HG03457 (cell line): ENCODE results near the gene ASB13.

Experiments used
- ATAC-seq: cut with Tn5 transposase; IDR thresholded peaks from one replicate; pipeline ENCODE4 v1.9.1; 2021; ENCODE audit warnings: moderate number of reproducible peaks; ENCODE audit not compliant: unreplicated experiment

Gene ASB13

DNA sequence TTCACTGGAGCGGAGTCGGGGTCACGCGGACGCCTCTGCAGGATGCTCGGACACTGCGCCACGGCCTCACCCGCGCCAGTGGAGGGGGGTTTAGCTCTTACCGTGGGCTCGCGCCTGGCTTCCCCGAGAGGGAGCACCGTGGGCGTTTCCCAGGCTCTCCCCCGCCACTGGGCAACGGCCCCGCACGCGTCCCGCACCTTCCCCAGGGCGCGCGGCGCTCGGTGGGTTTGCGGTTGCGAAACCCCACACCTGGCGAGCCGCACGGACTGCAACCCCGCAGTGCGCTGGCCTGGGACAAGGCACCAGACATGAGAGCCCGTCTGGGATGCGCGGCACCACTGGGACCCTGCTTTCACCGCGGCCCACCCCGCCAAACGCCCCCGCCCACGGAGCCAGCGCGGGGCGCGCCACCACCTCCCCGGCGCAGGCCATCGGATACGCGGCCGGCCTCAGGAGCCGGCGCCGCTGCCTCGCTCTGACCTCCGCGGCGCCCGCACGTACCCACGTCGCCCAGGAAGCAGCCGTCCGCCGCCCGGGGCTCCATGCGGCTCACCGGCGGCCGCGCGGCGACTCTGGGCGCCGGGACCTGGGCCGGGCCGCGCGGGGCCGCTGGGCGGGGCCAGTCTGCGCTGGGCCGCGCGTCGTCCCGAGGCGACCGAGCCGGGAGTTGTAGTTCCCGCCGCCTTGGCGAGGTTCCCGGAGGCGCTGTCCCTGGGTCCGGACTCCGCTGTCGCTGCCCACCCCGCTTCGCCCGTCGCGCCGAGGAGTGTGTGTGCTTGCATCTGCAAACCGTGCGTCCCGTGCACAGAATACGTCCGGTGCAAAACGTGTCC is at the start of gene ASB13:
Gene ASB13, minus strand, starts transcription at position 588 of the 833 bp plus-strand sequence. Its CDS starts 44 bp downstream, at position 544.
- ATAC-seq = peak; percentile 42

- ATAC-seq = no peak
Observed at GRCh38 chr10:5711642-5712041, 45.2 kb upstream of the ASB13 start.

GRCh38 chr10:5710859-5711258 is 44.5 kb upstream of the ASB13 start:
- no peak for ATAC-seq

DNA sequence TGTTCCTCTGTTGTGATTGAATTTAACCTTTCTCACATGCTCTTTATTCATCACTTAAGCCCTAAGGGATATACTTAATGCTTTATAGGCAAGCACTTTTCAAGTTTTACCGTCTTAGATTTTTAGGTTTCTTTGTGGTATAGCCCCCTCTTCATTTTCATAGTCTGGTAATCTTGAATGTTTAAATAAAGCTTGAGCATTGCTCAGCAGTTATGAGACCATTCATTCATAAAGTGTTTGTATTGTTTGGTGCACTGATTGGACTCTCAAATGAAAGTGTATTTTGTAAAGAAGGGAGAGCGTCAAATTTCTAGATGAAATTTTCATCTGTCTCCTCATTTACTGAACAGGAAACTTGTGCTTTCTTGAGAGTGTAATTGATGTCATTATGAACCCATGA is 43.5 kb upstream of the ASB13 start:
- ATAC-seq = no peak

DNA sequence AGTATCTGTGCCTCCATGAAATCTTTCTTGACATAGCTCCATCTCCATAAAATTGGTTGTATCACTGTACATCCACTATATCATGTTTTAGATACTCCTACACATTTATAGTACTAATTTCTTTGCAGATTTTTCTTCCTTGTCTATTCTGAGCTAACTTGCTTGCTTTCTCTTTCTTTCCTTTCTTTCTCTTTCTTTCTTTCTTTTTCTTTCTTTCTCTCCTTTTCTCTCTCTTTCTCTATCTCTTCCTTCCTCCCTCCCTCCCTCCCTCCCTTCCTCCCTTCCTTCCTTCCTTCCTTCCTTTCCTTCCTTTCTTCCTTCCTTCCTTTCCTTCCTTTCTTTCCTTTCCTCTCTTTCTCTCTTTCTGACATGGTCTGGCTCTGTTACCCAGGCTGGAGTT is 42.0 kb upstream of the ASB13 start:
- no peak for ATAC-seq

- no peak for ATAC-seq
Observed at GRCh38 chr10:5698062-5698461, 31.7 kb upstream of the ASB13 start.

- no peak for ATAC-seq
Observed at GRCh38 chr10:5697342-5697741, 30.9 kb upstream of the ASB13 start.

- ATAC-seq = no peak
Observed at GRCh38 chr10:5694573-5694972, 28.2 kb upstream of the ASB13 start.

DNA sequence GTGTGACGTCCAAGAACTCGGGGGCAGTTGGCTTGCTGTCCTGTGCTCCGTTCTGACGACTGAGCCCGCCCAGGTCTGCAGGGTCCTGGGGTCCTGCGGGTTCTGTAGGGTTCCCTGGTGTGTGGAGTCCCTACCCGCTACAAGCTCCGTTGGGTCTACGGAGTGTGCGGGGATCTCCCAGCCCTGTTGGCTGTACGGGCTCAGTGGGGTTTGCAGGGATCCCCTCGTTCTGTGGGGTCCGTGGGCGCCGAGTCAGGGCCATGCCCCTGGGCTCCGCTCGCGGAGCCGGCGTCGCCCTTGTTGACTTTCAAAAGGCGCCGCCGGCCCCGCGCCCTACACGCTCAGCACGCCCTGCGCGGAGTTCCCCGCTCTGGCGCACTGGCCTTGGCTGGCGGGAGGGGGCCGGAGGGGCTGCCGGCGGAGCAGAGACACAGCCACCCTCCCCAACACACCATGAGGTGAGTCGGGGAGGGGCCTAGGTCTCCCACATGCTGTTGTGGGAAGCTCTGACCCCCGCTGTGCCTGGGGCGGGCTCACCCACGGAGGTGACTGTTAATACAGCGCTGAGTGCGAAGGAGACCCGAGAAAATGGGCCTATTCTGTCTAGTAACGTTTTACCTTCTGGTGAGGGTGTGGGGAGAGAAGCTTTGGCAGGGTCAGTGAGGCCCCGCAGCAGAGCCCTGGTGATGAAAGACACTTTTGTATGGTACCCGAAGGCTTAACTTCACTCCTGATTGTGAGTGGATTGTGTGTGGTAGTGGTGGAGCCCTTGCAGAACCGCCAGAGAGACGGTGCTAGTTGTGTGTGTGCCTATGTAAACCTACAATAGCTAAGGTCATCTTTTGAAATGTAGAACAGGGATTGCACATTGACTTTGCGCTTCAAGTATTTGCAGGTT is 26.3 kb upstream of the ASB13 start:
- peak; percentile 66 for ATAC-seq

GRCh38 chr10:5691786-5692185 is 25.4 kb upstream of the ASB13 start:
- no peak for ATAC-seq

DNA sequence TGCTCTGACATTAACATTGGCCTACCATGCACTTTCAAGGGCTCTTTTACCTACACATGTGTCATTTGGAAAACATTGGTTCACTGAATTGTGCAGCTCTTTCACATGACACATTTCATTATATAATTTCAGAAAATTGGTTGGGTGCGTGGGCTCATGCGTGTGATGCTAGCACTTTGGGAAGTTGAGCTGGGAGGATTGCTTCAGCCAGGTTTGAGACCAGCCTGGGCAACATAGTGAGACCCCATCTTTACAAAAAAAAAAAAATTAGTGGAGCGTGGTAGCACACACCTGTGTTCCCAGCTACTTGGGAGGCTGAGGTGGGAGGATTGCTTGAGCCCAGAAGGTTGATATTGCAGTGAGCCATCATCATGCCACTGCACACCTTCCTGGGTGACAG is 22.2 kb upstream of the ASB13 start:
- no peak for ATAC-seq

DNA sequence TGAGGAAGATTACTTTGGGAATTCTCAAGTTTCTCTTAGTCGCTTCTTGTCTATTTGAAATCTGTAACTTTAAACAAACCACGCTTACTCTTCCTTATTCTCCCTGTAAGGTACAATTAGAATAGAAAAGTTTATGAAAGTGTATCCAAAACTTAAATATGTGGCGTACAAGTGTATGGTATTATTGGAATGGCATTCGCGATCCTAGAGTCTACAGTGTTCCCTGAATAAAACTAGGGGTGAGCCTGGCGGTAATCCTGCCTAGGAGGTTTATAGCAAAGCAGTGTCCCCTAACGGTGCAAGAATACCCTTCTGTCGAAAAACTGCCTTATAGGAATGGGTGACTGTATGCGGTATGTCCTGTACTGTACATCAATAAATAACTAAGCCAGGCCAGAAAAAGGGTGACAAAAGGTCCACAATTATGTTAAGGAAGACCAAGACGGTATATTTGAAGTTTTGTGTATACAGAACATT is 19.4 kb upstream of the ASB13 start:
- no peak for ATAC-seq

- ATAC-seq = peak; percentile 37
Observed at GRCh38 chr10:5684971-5685763, 18.8 kb upstream of the ASB13 start.

GRCh38 chr10:5684318-5684970 is 18.0 kb upstream of the ASB13 start, which contains the start of gene TASOR2:
TSS of gene TASOR2 (plus strand) at chr10:5684838. CDS start at chr10:5720643, 35,805 bp downstream.
- peak; percentile 75 for ATAC-seq

- no peak for ATAC-seq
Observed at GRCh38 chr10:5683065-5683464, 16.7 kb upstream of the ASB13 start.

GRCh38 chr10:5681930-5682329 is 15.5 kb upstream of the ASB13 start:
- no peak for ATAC-seq

DNA sequence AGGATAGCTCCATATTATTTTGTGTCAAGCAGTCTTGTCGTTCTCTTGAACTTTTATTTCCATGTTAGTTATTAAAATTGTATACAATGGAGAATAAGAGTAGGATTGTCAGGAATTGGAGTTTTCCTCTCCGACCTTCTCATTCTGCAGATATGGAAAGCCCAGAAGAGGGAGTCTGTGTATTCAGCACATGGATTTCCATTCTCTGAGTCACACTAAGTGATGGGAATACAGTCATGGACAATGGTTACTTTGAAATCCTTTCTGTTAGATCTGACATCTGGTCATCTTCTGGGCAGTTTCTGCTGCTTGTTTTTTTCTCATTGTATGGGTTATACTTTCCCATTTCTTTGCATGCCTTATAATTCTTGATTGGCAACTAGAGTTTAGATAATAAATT is 13.2 kb upstream of the ASB13 start:
- no peak for ATAC-seq

DNA sequence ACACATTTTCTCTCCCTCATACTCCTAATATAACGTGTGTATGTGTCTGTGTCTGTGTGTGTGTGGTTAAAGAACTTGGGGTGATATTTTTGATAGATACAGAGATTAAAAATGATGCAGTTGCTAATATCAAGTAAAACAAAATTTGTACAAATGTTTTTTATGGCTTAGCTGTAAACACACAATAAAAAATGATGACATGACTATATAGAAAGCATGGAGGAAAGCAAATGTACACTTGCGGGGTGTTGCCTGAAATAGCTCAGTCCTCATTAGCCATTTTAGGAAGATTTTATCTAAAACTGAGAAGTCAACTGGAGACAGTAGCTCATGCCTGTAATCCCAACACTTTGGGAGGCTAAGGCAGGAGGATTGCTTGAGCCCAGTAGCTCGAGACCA is 12.6 kb upstream of the ASB13 start:
- ATAC-seq = no peak

GRCh38 chr10:5678397-5679036 is 12.1 kb upstream of the ASB13 start:
- no peak for ATAC-seq
